DOHH2 (cell line): Measurements from ENCODE around the gene ZNF610.
A peak's percentile ranks its signal among the peaks of the same experiment; 100 is the strongest.

Experiments
- H3F3A ChIP-seq: fragments of 200-600 bp; sonication (generic), shearing (Covaris generic); 2 replicates; pipeline ENCODE4 v1.6.0; 2016; ENCODE audit warnings: antibody characterized with exemption, mild to moderate bottlenecking; ENCODE audit not compliant: control insufficient read depth, insufficient read depth
- H3K27ac ChIP-seq: fragments of 200-600 bp; sonication (generic); 2 replicates; pipeline ENCODE4 v1.5.1; 2014; ENCODE audit warnings: low read depth, mild to moderate bottlenecking, low read length, moderate library complexity
- H3K27me3 ChIP-seq: fragments of 200-600 bp; sonication (generic); 2 replicates; pipeline ENCODE4 v1.6.1; 2014; ENCODE audit warnings: mild to moderate bottlenecking, low read length, mixed read lengths; ENCODE audit not compliant: control insufficient read depth
- H3K36me3 ChIP-seq: fragments of 200-600 bp; sonication (generic); 2 replicates; pipeline ENCODE4 v1.6.1; 2014; ENCODE audit warnings: mild to moderate bottlenecking, low read length, moderate library complexity, mixed read lengths; ENCODE audit not compliant: control insufficient read depth
- H3K4me1 ChIP-seq: fragments of 200-600 bp; sonication (generic); 2 replicates; pipeline ENCODE4 v1.6.1; 2014; ENCODE audit warnings: mild to moderate bottlenecking, low read length, mixed read lengths; ENCODE audit not compliant: control insufficient read depth
- H3K4me2 ChIP-seq: fragments of 200-600 bp; sonication (generic); 2 replicates; pipeline ENCODE4 v1.6.0; 2014; ENCODE audit warnings: mild to moderate bottlenecking, low read length, moderate library complexity
- H3K4me3 ChIP-seq: fragments of 200-600 bp; sonication (generic); 2 replicates; pipeline ENCODE4 v1.5.1; 2014; ENCODE audit warnings: mild to moderate bottlenecking, low read length, mixed read lengths
- H3K79me2 ChIP-seq: fragments of 200-600 bp; sonication (generic); 2 replicates; pipeline ENCODE4 v1.6.1; 2014; ENCODE audit warnings: mild to moderate bottlenecking, low read length, mixed read lengths; ENCODE audit not compliant: control insufficient read depth
- H3K9me2 ChIP-seq: fragments of 200-600 bp; sonication (generic); replicated peaks from 2 replicates; pipeline ENCODE4 v1.6.1; 2014; ENCODE audit warnings: mild to moderate bottlenecking, low read length, mixed read lengths; ENCODE audit not compliant: control insufficient read depth
- H3K9me3 ChIP-seq: fragments of 200-600 bp; sonication (generic); 2 replicates; pipeline ENCODE4 v1.6.1; 2014; ENCODE audit warnings: antibody characterized with exemption, low read length, mixed read lengths; ENCODE audit not compliant: control insufficient read depth, insufficient read depth
- H4K20me1 ChIP-seq: fragments of 200-600 bp; sonication (generic); 2 replicates; pipeline ENCODE4 v1.6.0; 2014; ENCODE audit warnings: low read depth, mild to moderate bottlenecking, antibody characterized with exemption, low read length, moderate library complexity; ENCODE audit not compliant: control insufficient read depth, insufficient read depth
- EZH2phosphoT487 ChIP-seq: fragments of 200-600 bp; sonication (generic); IDR thresholded peaks from 2 replicates; pipeline ENCODE4 v1.6.1; 2017; ENCODE audit warnings: borderline replicate concordance, mild to moderate bottlenecking, antibody characterized with exemption, low read length, moderate library complexity, mixed read lengths
- TF ChIP-seq, protein P1 (sequence below): fragments of 200-600 bp; sonication (generic); IDR thresholded peaks from one replicate; pipeline ENCODE4 v1.5.1; 2014; ENCODE audit warnings: antibody characterized with exemption, mild to moderate bottlenecking, low read depth, low read length; ENCODE audit not compliant: poor library complexity, severe bottlenecking

ZNF610 gene

DNA sequence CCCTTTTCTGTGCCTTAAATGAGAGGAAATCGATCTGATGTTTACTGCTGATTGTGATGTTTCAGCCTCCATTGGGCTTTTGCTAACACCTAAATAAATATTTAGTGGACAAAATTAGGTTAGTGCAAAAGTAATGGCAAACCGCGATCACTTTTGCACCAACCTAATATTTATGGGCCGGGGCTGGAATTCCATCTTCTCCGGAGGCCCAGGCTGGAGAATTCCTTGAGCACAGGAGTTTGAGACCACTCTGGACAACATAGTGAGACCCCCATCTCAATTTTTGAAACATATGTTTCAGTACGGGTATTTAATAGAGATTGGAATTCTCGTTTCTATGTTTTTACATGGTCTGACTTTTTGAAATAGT is 34.3 kb downstream of the ZNF610 start:
- H3K4me1 ChIP-seq: 0 out of 2 replicates have a peak, but pooled peaks cover 3% of the 10 kb centered on the region
- H3K27me3 ChIP-seq: no peaks in the 10 kb centered on the region
- H3K4me2 ChIP-seq: peak overlapping the region; percentile 52
- no peak for TF ChIP-seq EZH2phosphoT487
- H4K20me1 ChIP-seq: no peaks in the 10 kb centered on the region
- H3K4me3 ChIP-seq: peak overlapping the region; percentile 61
- no peaks in the 10 kb centered on the region for H3F3A ChIP-seq
- H3K36me3 ChIP-seq: no peaks in the 10 kb centered on the region
- H3K27ac ChIP-seq: peak overlapping the region; percentile 18; the same call in 1 of the 2 replicates
- H3K79me2 ChIP-seq: no peaks in the 10 kb centered on the region
- H3K9me2 ChIP-seq: no peaks in the 10 kb centered on the region
- peaks cover 36% of the 10 kb centered on the region for H3K9me3 ChIP-seq

DNA sequence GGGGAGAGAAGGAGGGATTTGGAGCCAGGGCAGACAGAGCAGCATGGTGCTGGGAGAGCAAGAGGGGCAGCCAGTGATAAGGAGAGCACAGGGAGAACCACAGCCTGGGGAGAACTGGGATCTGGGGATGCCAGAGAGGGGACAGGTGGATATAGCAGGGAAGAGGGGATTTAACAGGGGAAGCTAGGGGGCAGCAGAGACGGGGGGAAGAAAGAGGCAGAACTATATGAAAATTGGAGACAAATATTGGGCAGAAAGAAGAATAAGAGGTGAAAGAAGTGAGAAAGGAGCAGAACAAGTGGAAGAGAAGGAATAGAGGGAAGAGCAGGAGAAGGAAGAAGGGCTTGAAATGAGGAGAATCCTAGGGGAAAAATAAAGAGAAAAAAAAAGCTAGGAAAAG is 55.1 kb downstream of the ZNF610 start:
- no peak overlapping the region for H3K4me3 ChIP-seq
- TF ChIP-seq, protein P1, sequence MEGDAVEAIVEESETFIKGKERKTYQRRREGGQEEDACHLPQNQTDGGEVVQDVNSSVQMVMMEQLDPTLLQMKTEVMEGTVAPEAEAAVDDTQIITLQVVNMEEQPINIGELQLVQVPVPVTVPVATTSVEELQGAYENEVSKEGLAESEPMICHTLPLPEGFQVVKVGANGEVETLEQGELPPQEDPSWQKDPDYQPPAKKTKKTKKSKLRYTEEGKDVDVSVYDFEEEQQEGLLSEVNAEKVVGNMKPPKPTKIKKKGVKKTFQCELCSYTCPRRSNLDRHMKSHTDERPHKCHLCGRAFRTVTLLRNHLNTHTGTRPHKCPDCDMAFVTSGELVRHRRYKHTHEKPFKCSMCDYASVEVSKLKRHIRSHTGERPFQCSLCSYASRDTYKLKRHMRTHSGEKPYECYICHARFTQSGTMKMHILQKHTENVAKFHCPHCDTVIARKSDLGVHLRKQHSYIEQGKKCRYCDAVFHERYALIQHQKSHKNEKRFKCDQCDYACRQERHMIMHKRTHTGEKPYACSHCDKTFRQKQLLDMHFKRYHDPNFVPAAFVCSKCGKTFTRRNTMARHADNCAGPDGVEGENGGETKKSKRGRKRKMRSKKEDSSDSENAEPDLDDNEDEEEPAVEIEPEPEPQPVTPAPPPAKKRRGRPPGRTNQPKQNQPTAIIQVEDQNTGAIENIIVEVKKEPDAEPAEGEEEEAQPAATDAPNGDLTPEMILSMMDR: peak; percentile 24
- no peak for TF ChIP-seq EZH2phosphoT487

DNA sequence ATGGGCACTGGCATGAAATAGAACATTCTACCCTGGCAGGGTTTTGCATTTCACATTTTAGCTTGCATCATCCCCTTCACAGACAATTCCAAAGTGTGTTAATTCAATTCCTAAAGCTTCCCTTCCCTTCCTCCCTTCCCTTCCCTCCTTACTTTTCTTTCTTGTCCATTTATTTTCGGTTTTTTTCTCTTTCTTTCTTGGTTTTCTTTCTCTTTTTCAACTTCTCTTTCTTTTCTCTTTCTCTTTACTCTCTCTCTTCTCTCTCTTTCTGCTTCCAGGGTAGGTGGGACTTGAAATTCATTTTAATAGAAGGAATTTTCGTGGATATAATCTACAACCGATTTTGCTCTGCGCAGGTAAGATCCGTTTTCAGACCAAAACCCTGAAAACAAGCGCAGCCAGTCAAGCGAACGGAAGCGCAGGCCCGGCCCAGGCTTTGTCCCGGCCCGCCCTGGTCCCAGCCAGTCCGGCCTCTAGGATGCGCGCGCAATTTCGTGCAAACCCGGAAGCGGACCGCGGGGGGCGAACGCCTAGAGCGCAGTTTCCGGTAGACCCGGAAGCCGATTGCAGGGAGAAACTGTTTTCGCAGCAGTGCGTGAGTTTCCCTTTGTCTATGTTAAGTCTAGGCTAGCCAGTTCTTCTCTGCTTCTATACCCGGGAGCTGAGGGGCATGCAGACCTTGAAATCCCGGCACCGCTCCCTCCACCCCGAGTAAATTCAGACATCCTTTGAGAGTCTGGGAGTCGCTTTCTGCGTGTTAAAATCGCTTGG is 61.5 kb downstream of the ZNF610 start, which contains the start of gene ZNF528:
Gene ZNF528 (plus strand): TSS at position 540 of the 771 bp plus-strand sequence. CDS start 4,165 bp downstream, outside the sequence.
- Histone ChIP-seq H3K27ac (peak within 1 kb of the TSS; percentile 37), H3K4me2 (peak within 1 kb of the TSS; percentile 66), H3K36me3 (no peaks in the 10 kb centered on the region), H3K9me2 (no peaks in the 10 kb centered on the region), H3K4me3 (peak within 1 kb of the TSS; percentile 74), H3K4me1 (peaks cover 10% of the 10 kb centered on the region), H3K27me3 (no peaks in the 10 kb centered on the region), H3K79me2 (no peaks in the 10 kb centered on the region), H3F3A (no peaks in the 10 kb centered on the region), H4K20me1 (no peaks in the 10 kb centered on the region), H3K9me3 (peaks cover 27% of the 10 kb centered on the region; the same call in 1 of the 2 replicates)
- TF ChIP-seq, protein P1: no peak
- TF ChIP-seq EZH2phosphoT487: no peak

More for the DNA sequence above, 55.1 kb downstream of the ZNF610 start:
- Histone ChIP-seq H3K27me3 (no peaks in the 10 kb centered on the region), H3K4me1 (no peaks in the 10 kb centered on the region), H3K36me3 (no peaks in the 10 kb centered on the region), H3K27ac (no peak overlapping the region), H3K9me2 (no peaks in the 10 kb centered on the region), H3F3A (no peaks in the 10 kb centered on the region), H4K20me1 (no peaks in the 10 kb centered on the region), H3K79me2 (no peaks in the 10 kb centered on the region), H3K4me2 (no peak overlapping the region), H3K9me3 (peaks cover 8% of the 10 kb centered on the region)

DNA sequence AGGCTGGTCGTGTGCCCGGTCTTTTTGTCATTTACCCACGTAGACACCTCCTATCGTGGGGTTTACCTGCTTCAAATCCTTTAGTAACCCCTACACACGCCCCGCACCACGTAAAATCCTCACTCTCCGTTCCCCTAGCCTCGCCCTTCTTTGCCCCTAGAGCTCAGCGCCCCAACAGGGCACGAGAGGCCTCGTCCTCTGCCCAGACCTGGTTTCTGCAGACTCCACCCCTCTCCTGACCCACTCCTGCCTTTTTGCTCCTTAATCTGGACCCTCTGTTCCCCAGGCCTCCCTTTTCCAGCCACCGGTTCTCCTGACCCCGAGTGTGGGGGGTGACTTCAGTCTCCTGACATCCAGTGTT is 62.0 kb downstream of the ZNF610 start:
- no peaks in the 10 kb centered on the region for H3K9me2 ChIP-seq
- H3K27ac ChIP-seq: peak overlapping the region; percentile 37; the same call in 1 of the 2 replicates
- H3F3A ChIP-seq: no peaks in the 10 kb centered on the region
- peaks cover 27% of the 10 kb centered on the region; the same call in 1 of the 2 replicates for H3K9me3 ChIP-seq
- no peaks in the 10 kb centered on the region for H3K36me3 ChIP-seq
- TF ChIP-seq, protein P1: no peak
- TF ChIP-seq EZH2phosphoT487: no peak
- H3K4me1 ChIP-seq: peaks cover 10% of the 10 kb centered on the region
- peak overlapping the region; percentile 66 for H3K4me2 ChIP-seq
- no peaks in the 10 kb centered on the region for H3K79me2 ChIP-seq
- peak overlapping the region; percentile 74 for H3K4me3 ChIP-seq
- no peaks in the 10 kb centered on the region for H4K20me1 ChIP-seq
- no peaks in the 10 kb centered on the region for H3K27me3 ChIP-seq
